GM19099 (cell line): Measurements from ENCODE around the gene ARHGAP12.

Experiments
- POLR2A ChIP-seq: IDR thresholded peaks from 3 replicates; pipeline ENCODE4 v1.6.1; 2011; ENCODE audit warnings: low read depth; ENCODE audit not compliant: insufficient read length; ENCODE audit errors: extremely low read depth

ARHGAP12 gene

GRCh38 chr10:31912898-31913850, 15.5 kb downstream of the ARHGAP12 start:
- no peak for TF ChIP-seq POLR2A

- no peak for TF ChIP-seq POLR2A
Observed at GRCh38 chr10:31912289-31912688, 16.3 kb downstream of the ARHGAP12 start.

- no peak for TF ChIP-seq POLR2A
Observed at GRCh38 chr10:31910016-31910415, 18.6 kb downstream of the ARHGAP12 start.

- TF ChIP-seq POLR2A = no peak
Observed at GRCh38 chr10:31908157-31908556, 20.5 kb downstream of the ARHGAP12 start.

GRCh38 chr10:31906039-31906438, 22.6 kb downstream of the ARHGAP12 start:
- TF ChIP-seq POLR2A = no peak

- no peak for TF ChIP-seq POLR2A
Observed at GRCh38 chr10:31905586-31905985, 23.0 kb downstream of the ARHGAP12 start.

GRCh38 chr10:31902625-31903024, 26.0 kb downstream of the ARHGAP12 start:
- TF ChIP-seq POLR2A = no peak

GRCh38 chr10:31897506-31897905, 31.1 kb downstream of the ARHGAP12 start:
- no peak for TF ChIP-seq POLR2A

GRCh38 chr10:31896968-31897384, 31.7 kb downstream of the ARHGAP12 start:
- TF ChIP-seq POLR2A = no peak

- no peak for TF ChIP-seq POLR2A
Observed at GRCh38 chr10:31888442-31888841, 40.2 kb downstream of the ARHGAP12 start.

- no peak for TF ChIP-seq POLR2A
Observed at GRCh38 chr10:31887850-31888249, 40.8 kb downstream of the ARHGAP12 start.

- TF ChIP-seq POLR2A = no peak
Observed at GRCh38 chr10:31886885-31887284, 41.7 kb downstream of the ARHGAP12 start.

- TF ChIP-seq POLR2A = no peak
Observed at GRCh38 chr10:31885971-31886370, 42.7 kb downstream of the ARHGAP12 start.

- no peak for TF ChIP-seq POLR2A
Observed at GRCh38 chr10:31884386-31884785, 44.2 kb downstream of the ARHGAP12 start.

- no peak for TF ChIP-seq POLR2A
Observed at GRCh38 chr10:31883397-31883796, 45.2 kb downstream of the ARHGAP12 start.

- TF ChIP-seq POLR2A = no peak
Observed at GRCh38 chr10:31878486-31878885, 50.1 kb downstream of the ARHGAP12 start.
